DMS 273 (cell line): ENCODE measurements around the gene ZNF516.

Experiments used
- DNase-seq: peaks from one replicate; lab custom pipeline; 2025; ENCODE audit not compliant: unreplicated experiment; lab: John Stamatoyannopoulos, UW

Gene ZNF516

GRCh38 chr18:76506974-76507764 is 12.1 kb upstream of the ZNF516 start:
- DNase-seq = no peak

GRCh38 chr18:76506395-76506794 is 11.4 kb upstream of the ZNF516 start:
- DNase-seq = no peak

- no peak for DNase-seq
Measured at GRCh38 chr18:76505614-76506013, 10.6 kb upstream of the ZNF516 start.

- DNase-seq = no peak
Measured at GRCh38 chr18:76504749-76505148, 9.7 kb upstream of the ZNF516 start.

- DNase-seq = no peak
Measured at GRCh38 chr18:76503649-76504386, 8.8 kb upstream of the ZNF516 start.

- DNase-seq = no peak
Measured at GRCh38 chr18:76502551-76502950, 7.5 kb upstream of the ZNF516 start.

GRCh38 chr18:76499637-76500340 is 4.7 kb upstream of the ZNF516 start:
- no peak for DNase-seq

- DNase-seq = no peak
Measured at GRCh38 chr18:76499021-76499420, 4.0 kb upstream of the ZNF516 start.

GRCh38 chr18:76498064-76498463 is 3.0 kb upstream of the ZNF516 start:
- no peak for DNase-seq

- DNase-seq = no peak
Measured at GRCh38 chr18:76497021-76497420, 2.0 kb upstream of the ZNF516 start.

GRCh38 chr18:76496194-76496890 is 1.3 kb upstream of the ZNF516 start:
- peak; percentile 75 for DNase-seq

- peak; percentile 63 for DNase-seq
Measured at GRCh38 chr18:76495435-76496193, 572 bp upstream of the ZNF516 start.

GRCh38 chr18:76494231-76495005 is 624 bp downstream of the ZNF516 start:
- DNase-seq = peak; percentile 64

GRCh38 chr18:76493213-76494161 is 1.6 kb downstream of the ZNF516 start:
- DNase-seq = peak; percentile 66

- peak; percentile 99 for DNase-seq
Measured at GRCh38 chr18:76492669-76493212, 2.3 kb downstream of the ZNF516 start.

GRCh38 chr18:76491776-76492668 is 3.0 kb downstream of the ZNF516 start:
- DNase-seq = peak; percentile 70

- DNase-seq = peak; percentile 84
Measured at GRCh38 chr18:76491473-76491775, 3.6 kb downstream of the ZNF516 start.
